ENCODE results near the gene ABCA1.
"Not testable (repeated sequence)": the region's sequence is repeated elsewhere in the genome, so short reads cannot be mapped to it uniquely, and the experiment has no call there.

The ABCA1 gene

DNA sequence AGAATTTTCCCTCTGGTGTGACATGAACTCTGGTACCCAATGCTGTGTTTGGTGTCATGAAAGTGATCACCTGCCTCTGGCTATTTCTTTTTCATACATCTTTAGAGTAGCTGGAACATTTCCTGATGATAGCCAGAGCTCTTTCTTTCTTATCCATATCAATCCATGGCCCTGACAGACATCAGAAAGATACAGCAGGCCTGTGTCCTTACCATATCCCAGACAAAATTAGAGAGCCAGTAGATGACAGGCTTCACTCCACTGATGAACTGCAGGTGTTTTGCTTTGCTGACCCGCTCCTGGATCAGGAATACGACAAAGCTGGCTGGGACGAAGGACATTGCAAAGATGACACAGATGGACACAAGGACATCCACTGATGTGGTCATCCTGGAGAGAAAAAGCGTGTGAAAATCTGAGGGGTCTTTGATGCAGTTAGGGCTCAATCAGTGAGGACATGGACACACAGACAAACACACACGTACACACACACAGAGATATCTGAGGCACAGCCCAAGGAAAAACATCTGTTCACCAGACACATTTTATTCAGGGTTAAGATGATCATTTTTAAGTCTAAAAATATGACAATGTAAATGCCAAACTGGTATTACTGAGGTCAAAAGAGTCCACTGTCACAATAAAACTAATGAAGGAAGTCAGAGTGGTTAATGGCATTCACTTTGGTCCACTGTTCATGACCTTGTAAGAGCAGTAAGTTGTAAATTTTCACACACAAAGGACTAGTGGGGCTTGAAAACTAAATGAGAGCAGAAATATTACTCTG is 129.6 kb downstream of the ABCA1 start:
- no peak for DNase-seq (ENCODE audit: low spot score)

DNA sequence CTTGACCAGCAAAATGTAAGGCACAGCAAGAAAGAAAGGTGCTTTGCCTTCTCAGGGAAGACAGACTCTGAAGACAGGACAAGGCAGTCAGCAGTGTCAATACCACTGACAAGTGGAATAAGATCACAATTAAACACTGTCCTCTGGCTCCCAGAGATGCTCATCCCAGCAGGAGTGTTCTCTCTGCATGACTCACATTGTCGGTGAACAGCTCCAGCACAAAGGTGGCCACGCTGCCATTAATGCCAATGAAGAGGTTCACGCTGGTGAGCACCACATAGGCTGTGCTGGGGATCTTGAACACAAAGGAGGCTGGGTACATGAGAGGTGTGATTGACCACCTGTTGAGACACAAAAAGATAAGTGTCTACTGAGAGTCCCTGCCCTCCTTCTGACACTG is 132.1 kb downstream of the ABCA1 start:
- DNase-seq (ENCODE audit: low spot score) = no peak

DNA sequence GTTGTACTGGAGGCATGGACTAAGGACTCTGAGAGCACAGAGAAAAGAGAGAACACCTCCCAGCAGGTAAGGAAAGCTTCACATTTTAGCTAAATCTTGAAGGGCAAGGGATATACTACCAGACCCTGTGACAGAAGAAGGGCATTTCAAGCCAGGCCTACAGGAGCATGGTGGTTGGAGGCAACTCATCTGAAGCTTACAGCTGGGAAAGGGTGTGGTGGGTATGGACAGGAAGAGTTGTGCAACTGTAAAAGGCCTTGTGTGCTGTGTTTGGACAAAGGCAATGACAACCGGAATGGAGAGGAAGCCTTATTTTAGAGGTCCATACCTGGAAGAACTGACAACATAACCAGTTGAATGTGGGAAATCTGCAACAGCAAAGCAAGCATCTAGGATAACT is 132.9 kb downstream of the ABCA1 start:
- no peak for DNase-seq (ENCODE audit: low spot score)

DNA sequence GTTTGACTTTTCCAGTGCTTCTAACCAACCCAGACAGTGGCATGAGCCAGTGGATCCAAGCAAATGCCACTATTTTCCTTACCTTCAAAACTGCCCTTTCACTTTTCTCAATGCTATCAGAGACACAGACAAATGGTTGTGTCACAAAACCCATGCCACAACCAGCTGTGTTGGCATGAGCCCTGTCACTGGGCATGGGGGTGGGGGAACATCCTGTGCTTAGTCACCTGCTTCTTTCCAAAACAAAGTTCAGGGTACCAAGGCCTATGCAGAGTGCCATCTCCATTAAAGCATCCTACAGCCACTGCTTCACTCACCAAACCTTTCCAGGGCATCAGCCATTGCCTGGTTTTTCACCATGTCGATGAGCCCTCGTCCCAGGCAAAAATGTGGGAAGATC is 133.9 kb downstream of the ABCA1 start:
- no peak for DNase-seq (ENCODE audit: low spot score)

DNA sequence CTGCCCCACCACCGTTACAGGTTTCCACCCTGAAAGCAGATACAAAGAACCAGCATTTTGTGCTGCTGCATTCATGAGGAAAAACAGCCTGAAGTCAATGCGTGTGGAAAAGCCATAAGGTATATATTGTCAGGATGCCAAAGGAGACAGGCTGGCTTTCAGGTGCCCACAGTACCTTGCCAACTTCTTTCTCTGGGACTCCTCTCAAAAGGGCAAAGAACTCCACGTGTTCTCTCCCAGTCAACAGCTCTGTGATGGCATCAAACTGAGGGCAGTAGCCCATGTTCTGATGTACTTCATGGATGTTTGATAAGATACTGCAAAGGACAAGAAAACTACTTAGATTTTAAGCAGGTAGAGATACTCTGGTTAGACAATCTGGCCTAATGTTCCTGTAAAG is 139.7 kb downstream of the ABCA1 start:
- no peak for DNase-seq (ENCODE audit: low spot score)

DNA sequence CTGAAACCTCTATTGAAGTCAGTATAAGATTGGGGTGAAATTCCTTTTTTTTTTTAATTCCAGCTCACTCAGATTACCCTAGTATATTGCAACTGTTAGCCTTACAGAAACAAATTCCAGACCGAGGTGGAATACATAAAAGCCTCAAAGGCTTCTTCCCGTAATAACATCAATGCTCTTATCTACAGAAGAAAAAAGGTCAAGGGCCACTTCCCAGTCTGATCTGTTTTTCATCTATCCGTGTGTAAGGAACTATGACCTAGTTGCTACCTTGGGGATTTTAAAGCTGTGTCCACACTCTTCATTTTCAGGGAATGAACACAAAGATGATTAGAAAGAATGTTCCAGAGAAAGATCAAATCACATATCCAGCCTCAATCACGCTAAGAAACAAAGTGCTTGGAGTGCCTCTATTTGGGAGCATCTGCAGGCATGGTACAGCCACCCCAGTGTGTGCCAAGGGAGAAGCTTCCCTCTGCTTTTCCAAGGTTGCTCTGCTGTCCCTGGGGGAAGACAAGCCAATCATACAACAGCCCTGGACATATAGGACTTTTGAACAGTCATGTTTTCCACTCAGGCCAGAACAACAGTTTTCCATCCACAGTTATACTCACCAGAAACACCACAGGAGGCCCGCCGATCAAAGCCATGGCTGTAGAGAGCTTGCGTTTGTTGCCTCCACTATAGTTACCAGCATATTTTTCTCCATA is 140.5 kb downstream of the ABCA1 start:
- no peak for DNase-seq (ENCODE audit: low spot score)

DNA sequence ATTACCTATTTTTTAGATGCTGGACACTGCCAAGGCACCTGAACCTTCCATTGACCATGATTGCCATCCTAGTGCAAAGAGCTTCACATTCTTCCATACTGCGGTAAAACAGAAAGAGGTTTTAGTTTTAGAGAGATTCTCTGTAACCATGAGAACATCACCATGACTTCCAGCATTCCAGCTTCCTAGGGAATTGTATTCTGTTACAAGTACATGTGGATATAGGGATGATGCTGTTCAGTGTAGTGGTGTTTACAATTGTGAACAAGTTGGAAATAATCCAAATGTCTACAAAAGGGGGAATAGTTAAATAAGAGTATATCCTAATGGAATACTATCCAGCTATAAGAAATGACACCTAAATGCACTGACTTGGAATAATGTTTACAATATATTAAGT is 141.7 kb downstream of the ABCA1 start:
- no peak for DNase-seq (ENCODE audit: low spot score)

DNA sequence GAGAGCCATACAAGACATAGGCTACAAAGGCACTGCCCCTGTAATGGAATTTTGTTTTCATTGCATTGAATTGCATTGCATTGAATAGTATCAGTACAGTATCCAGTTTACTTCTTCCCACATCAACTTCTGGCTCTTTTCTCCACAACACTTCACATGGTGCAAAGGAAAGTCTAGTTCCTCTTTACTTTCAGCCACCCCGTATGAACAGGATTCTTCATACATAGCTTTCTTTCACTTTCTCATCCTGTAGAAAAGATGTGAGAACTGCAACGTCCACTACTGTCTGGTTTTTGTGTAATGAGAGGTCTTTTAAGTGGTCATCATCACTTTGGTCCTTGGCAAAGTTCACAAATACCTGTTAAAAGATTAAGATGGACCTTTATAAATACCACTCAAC is 143.9 kb downstream of the ABCA1 start:
- DNase-seq (ENCODE audit: low spot score) = no peak

DNA sequence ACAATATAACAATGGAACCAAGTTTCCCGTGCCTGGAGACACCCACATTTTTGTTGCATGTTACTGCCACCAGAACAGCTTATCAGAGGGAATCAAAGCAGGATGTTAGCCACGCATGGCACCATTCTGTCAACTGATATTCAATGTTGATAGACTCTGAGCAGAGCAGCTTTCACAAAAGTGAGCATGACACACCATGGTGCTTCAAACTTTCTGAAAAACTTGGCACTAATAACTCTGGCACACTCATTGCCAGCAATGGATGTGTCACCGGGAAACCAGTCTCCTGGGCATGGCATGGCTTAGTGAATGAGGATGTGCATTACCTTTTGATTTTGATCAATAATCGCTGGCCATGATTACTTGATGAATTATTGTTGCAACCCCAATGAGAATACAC is 144.4 kb downstream of the ABCA1 start:
- no peak for DNase-seq (ENCODE audit: low spot score)

DNA sequence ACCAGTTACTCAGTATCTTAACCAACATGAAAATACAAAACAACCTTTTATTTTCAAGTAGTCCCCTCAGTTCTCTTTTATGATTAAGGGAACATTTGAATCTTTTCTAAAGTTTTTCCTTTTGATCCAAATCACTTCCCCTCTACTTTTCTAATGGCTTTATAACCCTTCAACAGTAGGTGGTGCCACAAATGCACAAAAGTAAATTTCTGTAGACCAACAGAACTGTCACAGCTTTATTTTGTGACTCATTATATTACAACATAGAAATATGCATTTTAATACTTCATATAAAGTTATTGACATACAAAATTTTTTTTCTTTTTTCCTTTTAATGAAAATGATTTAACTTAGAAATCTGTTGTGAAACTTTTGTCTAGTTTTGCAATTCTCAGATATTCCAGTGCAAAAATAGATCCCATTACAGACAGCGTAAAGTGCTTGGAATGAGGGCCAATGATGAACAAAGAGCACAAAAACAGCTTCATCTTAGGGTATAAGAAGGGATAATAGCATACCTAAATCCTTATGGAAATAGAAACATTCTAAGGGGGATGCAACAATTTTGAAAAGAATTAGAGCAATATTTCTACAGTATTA is 147.1 kb downstream of the ABCA1 start:
- no peak for DNase-seq (ENCODE audit: low spot score)

DNA sequence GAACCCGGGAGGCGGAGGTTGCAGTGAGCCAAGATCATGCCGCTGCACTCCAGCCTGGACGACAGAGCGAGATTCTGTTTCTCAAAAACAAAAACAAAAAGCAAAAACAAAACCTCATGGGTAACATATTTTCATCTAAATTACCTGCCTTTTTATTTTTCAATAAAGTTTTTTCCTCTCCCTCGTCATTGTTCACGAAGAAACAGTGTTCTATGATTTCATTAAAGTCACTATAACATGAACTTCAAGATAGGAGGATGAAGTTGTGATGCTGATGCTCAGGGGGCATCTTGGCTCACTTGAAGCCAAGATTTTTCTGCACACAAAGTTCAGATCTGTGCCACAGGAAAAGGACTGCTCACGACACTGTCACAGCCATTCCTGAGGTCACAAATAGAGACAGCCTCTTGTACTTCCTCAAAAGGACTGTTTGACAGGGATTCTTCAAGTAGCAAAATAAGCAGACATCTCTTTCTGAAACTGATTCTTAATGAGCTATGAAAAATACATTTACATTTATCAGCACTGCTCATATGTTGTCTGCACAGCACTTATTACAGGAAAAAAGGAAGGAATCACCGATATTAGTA is 147.9 kb downstream of the ABCA1 start:
- DNase-seq (ENCODE audit: low spot score) = no peak

DNA sequence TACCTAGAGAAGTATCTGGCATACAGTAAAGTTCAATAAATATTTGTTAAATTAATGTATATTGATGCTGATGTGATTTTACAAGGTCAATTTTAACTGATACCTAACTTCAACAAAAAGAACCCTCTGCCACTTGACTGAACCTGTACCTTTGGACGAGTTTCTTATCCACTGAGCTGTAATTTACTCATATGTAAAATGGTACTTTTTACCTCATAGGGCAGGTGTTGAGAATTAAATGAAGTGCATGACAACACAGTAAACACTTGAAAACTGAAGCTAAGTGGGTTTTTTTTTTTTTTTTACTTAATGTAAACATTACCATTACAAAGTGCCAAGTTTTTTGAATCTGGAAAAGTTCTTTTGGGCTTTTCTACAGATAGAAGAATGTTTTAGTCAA is 148.6 kb downstream of the ABCA1 start:
- DNase-seq (ENCODE audit: low spot score) = no peak

DNA sequence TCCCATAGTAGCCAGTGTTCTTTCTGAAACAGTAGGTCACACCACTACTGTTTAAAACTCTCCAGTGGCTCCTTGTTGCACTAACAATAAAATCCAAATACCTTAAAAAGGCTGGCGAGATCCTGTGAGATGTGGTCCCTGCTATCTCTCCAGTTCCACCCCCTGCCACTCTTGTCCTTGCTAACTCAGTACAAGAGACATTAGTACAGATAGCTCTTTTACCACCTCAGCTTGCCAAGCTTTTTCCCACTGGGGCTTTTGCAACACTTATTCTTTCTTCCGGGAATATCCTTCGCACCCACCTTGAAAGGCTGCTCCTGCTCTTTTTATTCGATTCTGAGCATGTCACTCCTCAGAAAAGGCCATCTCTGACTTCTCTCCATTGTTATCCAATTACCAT is 149.2 kb downstream of the ABCA1 start:
- no peak for DNase-seq (ENCODE audit: low spot score)

DNA sequence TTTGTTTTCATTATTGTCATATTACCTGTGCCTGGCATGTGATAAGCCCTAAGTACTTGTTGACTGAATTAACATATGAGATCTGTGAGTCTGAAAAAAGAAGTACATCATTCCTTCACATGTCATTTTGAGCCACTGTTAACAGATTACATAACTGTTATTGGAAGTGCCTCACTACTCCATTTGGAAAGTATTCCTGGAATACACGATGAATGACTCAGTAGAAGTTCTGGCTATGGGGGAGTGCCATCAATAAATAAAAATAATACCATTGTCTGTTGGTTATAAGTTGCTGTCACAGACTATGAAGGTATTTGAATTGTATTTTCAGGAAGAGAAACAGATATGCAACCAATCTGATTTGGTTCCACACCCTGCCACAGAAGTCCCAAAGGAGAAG is 151.2 kb downstream of the ABCA1 start:
- no peak for DNase-seq (ENCODE audit: low spot score)

DNA sequence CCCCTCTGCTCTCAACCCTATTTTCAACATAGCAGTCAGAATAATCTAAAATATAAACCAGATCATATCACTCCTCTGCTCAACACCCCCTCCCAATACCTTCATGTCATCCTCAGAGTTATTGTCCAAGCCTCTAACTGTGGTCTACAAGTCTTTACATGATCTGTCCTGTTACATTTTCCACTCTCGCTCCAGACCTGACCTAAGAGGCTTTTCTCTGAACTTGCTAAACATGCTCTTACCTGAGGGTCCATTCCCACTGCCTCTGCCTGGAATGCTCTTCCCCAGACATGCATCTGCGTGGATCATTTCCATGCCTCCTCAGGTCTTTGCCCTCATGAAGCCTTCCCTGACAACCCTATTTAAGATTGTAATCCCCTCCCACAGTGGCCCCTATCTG is 152.0 kb downstream of the ABCA1 start:
- no peak for DNase-seq (ENCODE audit: low spot score)

DNA sequence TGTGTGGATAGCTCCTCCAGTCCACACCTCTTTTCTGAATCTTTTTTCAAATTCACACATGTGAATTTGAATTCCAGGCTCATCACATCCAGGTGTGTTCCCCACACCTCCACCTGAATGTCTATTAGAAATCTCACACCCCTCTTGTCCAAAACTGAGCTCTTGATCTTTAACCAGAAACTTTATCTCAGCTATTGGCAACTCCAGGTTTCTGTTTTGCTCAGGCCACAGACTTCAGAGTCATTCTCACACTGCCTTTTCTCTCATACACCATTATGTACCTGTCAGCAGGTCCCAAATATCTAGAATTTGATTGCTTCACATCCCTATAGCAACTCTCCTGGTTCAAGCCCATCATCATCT is 152.4 kb downstream of the ABCA1 start:
- no peak for DNase-seq (ENCODE audit: low spot score)

DNA sequence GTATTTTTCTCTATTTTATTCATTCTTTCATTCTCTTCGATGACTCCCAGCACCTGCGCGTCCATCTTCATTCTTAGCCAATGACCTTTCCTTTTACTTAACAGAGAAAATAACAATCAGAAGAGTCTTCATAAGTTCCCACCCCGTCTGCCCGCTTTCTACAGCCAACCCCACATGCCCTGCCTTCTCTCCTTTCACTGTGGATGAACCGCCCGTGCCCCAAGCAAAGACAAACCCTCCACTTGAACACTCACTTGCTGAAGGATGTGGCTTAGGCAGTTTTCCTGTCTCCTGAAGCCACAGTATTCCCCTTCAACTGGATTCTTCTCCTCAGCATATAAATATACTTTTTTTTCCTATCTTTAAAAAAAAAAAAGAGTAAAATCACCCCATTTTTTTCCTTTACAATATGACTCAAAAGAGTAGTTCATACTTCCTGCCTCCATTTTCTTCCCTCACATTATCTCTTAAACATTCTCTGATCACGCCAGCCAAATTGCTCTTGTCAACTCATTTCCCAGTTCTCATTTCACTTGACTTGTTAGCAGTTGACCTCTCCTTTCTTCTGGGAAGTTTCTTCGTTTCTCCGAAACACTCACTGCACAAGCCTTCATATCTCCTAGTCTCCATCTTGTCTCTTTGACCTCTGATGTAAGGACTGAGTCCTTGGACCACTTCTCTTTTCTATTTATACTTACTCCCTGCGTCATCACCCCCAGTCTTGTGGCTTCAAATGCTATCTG is 153.0 kb downstream of the ABCA1 start:
- no peak for DNase-seq (ENCODE audit: low spot score)

DNA sequence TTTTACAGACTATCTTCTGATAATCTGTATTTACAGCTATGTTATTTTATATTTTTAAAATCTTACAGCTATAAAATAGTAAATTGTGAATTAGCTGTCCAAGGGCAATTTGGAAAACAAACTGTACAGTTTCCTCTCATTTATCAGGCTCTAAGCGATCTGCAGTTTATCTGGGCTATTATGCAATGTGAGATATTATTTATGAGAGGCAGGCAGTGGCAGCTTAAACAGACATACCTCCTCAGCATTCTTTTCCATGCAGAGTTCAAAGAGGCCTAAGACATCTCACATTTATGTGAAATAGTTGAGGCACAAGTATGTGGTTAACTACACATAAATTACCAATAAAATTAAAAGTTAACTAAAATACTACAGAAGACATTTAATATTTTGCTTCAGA is 153.8 kb downstream of the ABCA1 start:
- no peak for DNase-seq (ENCODE audit: low spot score)

DNA sequence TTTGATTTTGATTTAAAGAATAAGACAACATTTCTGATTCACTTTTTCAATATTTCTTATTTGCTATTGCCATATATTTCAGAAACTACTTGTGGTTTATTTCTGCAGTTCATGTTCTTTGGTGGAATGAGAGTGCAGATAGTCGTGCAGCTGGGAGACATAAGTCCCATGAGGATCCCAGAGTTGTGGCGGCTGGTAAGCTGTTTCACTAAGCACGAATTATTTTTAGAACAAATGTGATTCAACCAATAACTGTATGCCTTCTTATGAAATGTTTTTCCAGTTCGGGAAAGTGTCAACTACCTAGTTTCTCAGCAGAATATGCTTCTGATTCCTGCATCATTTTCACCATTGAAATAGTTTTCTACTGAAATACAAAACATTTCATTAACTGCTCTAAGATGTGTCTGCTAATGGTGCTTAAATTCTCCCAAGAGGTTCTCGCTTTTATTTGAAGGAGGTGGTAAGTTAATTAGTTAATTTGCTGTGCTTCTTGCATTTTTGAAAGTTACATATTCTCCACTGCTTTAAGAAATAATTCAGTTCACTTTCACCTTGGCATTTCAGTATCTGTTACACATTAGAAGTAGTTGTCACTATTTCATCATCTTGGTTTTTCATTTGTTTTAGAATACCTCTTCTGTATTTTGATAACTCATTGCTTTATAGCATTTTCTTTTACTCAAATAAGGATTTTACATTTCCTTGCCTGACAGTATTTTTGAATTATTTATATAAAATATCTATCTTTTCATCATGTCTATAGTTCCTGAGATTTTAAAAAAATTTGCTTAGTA is 155.0 kb downstream of the ABCA1 start:
- DNase-seq (ENCODE audit: low spot score) = no peak

DNA sequence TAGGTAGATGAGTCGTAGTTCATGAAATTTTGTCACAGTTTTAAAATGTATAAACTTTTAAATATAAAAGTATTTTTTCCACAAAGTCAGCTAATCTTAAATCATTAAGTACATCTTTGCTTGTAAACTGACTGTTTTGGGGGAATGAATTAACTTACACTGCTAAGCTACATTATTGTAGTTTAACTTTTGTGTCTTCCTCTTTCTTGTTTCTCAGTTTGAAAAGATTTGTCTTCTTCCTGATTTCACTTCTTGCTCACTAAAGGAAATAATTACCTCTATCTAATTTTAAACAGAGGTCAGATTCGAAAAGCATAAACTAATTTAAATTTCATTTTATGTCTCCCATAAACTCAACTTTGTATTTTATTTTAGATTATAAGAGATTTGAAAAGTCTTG is 158.3 kb downstream of the ABCA1 start:
- DNase-seq (ENCODE audit: low spot score) = no peak

DNA sequence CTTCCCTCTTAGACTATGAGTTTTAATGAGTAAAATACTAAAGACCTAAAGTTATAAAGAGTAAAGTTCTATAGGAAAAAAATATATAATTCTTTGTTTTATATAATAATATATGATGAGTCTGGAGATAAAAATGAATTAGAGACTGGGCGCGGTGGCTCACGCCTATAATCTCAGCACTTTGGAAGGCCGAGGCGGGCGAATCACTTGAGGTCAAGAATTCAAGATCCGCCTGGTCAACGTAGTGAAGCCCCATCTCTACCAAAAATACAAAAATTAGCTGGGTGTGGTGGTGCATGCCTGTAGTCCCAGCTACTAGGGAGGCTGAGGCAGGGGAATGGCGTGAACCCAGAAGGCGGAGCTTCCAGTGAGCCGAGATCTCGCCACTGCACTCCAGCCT is 158.9 kb downstream of the ABCA1 start:
- not testable (repeated sequence) for DNase-seq (ENCODE audit: low spot score)

DNA sequence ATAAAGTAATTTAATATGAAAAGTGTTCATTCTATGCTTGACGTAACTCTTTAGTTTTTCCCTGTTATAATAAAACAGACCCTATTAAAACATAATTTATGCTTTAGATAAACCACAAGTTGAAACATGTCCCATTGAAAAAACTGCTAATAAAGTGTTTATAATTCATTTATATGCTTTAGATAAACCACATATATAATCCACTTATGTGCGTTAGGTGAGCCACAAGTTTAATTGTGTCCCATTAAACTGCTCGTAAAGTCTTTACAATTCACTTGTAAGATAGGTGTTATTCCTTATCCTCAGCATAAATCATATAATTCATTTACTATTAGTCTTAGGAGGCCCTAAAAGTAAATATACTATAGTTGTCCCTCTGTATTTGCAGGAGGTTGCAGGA is 160.4 kb downstream of the ABCA1 start:
- DNase-seq (ENCODE audit: low spot score) = no peak
